SK-N-SH (cell line): ENCODE data around the gene TAOK3. TPM values are rescaled to one million over a fixed set of nuclear protein-coding genes. Genes with fewer than 3 reads are reported as not detected.

Experiments
- CTCF ChIA-PET: fragments of 300-600, 350-600 bp; formaldehyde crosslinking; extraction: SDS; loops from one replicate; lab custom pipeline; 2021; lab: Yijun Ruan, JAX
- POLR2A ChIA-PET: fragments of 350-600 bp; sonication (Branson Sonifier 250); formaldehyde crosslinking; extraction: SDS; loops from one replicate; lab custom pipeline; 2020; ENCODE audit warnings: antibody characterized with exemption, inconsistent platforms; lab: Yijun Ruan, JAX
- DNase-seq: peaks from one replicate; pipeline ENCODE4 v3.0.0; 2012
- H2AFZ ChIP-seq: fragments of 200-600 bp; sonication (generic); 2 replicates; pipeline ENCODE4 v1.8.1; 2016; ENCODE audit warnings: antibody characterized with exemption, mild to moderate bottlenecking, low read depth
- H3F3A ChIP-seq: fragments of 200-600 bp; sonication (generic); replicated peaks from 2 replicates; pipeline ENCODE3; 2016; ENCODE audit warnings: antibody characterized with exemption, mild to moderate bottlenecking; ENCODE audit not compliant: insufficient read depth
- H3K27ac ChIP-seq, 2 experiments: fragments of 200-500 bp in 1 of 2; fragments of 200-600 bp in 1 of 2; sonication (Bioruptor generic) in 1 of 2; sonication (generic), shearing (Covaris generic) in 1 of 2; 2 replicates each; pipeline versions ENCODE4 v1.5.1 to v1.6.1; 2014 to 2016; ENCODE audit warnings: low read depth in 2 of 2, inconsistent platforms in 1 of 2, low read length in 1 of 2, mild to moderate bottlenecking in 1 of 2, mixed read lengths in 1 of 2
- H3K27me3 ChIP-seq: fragments of 200-600 bp; sonication (generic), shearing (Covaris generic); 2 replicates; pipeline ENCODE4 v1.6.1; 2016; ENCODE audit warnings: mixed run types; ENCODE audit not compliant: insufficient read depth
- H3K36me3 ChIP-seq, 2 experiments: fragments of 200-500 bp in 1 of 2; fragments of 200-600 bp in 1 of 2; sonication (Bioruptor generic) in 1 of 2; sonication (generic) in 1 of 2; replicated peaks in 1 of 2; 2 replicates each; pipeline versions ENCODE3 to v1.5.1; 2014 to 2016; ENCODE audit warnings: low read length in 1 of 2, mild to moderate bottlenecking in 1 of 2; ENCODE audit not compliant: insufficient read depth in 2 of 2, control insufficient read depth in 1 of 2
- H3K4me1 ChIP-seq, 2 experiments: fragments of 200-500 bp in 1 of 2; fragments of 200-600 bp in 1 of 2; sonication (Bioruptor generic) in 1 of 2; sonication (generic), shearing (Covaris generic) in 1 of 2; 2 replicates each; pipeline versions ENCODE4 v1.5.1 to v1.6.1; 2014 to 2016; ENCODE audit warnings: low read depth in 1 of 2, low read length in 1 of 2, mixed run types in 1 of 2; ENCODE audit not compliant: insufficient read depth in 2 of 2, control insufficient read depth in 1 of 2
- H3K4me2 ChIP-seq: fragments of 200-600 bp; sonication (generic), shearing (Covaris generic); 2 replicates; pipeline ENCODE4 v1.6.1; 2017; ENCODE audit warnings: mixed run types
- H3K4me3 ChIP-seq, 2 experiments: fragments of 200-500 bp in 1 of 2; fragments of 200-600 bp in 1 of 2; sonication (Bioruptor generic) in 1 of 2; sonication (generic), shearing (Covaris generic) in 1 of 2; 2 replicates each; pipeline versions ENCODE4 v1.5.1 to v1.8.1; 2014 to 2016; ENCODE audit warnings: low read depth in 2 of 2, inconsistent platforms in 1 of 2, low read length in 1 of 2, mild to moderate bottlenecking in 1 of 2, mixed read lengths in 1 of 2, moderate library complexity in 1 of 2
- H3K79me2 ChIP-seq: fragments of 200-600 bp; sonication (generic); 2 replicates; pipeline ENCODE4 v1.8.1; 2017; ENCODE audit warnings: mild to moderate bottlenecking; ENCODE audit not compliant: insufficient read depth
- H3K9ac ChIP-seq: fragments of 200-600 bp; sonication (generic); 2 replicates; pipeline ENCODE4 v1.6.1; 2017; ENCODE audit warnings: mixed run types
- H3K9me2 ChIP-seq: fragments of 200-600 bp; sonication (generic); 2 replicates; pipeline ENCODE4 v1.6.1; 2017; ENCODE audit warnings: mixed run types
- H3K9me3 ChIP-seq: fragments of 200-600 bp; sonication (generic); 2 replicates; pipeline ENCODE4 v1.6.1; 2017; ENCODE audit warnings: mixed run types, mild to moderate bottlenecking, moderate library complexity
- H4K20me1 ChIP-seq: fragments of 200-600 bp; sonication (generic); 2 replicates; pipeline ENCODE4 v1.6.1; 2017; ENCODE audit warnings: mild to moderate bottlenecking, mixed run types; ENCODE audit not compliant: insufficient read depth
- CHD2 ChIP-seq: fragments of 150-350 bp; IDR thresholded peaks from 2 replicates; pipeline ENCODE4 v1.6.1; 2018; ENCODE audit warnings: low read length; ENCODE audit not compliant: partially characterized antibody
- EP300 ChIP-seq, 2 experiments: IDR thresholded peaks; 2 replicates each; pipeline versions ENCODE4 v1.4.0 to v1.6.1; 2012; ENCODE audit warnings: borderline replicate concordance in 1 of 2, low read depth in 1 of 2, low read length in 1 of 2
- EZH2phosphoT487 ChIP-seq: fragments of 200-600 bp; sonication (generic); IDR thresholded peaks from 2 replicates; pipeline ENCODE4 v1.6.1; 2017; ENCODE audit warnings: low read depth, mixed run types, mild to moderate bottlenecking, antibody characterized with exemption, moderate library complexity, borderline replicate concordance
- FOSL2 ChIP-seq: IDR thresholded peaks from 2 replicates; pipeline ENCODE4 v1.4.0; 2012; ENCODE audit warnings: low read depth, mild to moderate bottlenecking, moderate library complexity, borderline replicate concordance
- GATA2 ChIP-seq: sonication (generic); formaldehyde crosslinking; IDR thresholded peaks from 2 replicates; pipeline ENCODE4 v1.5.0; 2020; ENCODE audit warnings: mild to moderate bottlenecking, missing genetic modification reagents
- IRF3 ChIP-seq: fragments of 150-350 bp; IDR thresholded peaks from 2 replicates; pipeline ENCODE4 v1.6.1; 2016; ENCODE audit warnings: mild to moderate bottlenecking, low read depth, low read length
- JUND ChIP-seq: IDR thresholded peaks from 2 replicates; pipeline ENCODE4 v1.4.0; 2012
- MAX ChIP-seq: IDR thresholded peaks from 2 replicates; pipeline ENCODE4 v1.4.0; 2012; ENCODE audit warnings: low read depth
- NFIC ChIP-seq: IDR thresholded peaks from 2 replicates; pipeline ENCODE4 v1.4.0; 2012; ENCODE audit warnings: borderline replicate concordance
- NRF1 ChIP-seq: IDR thresholded peaks from 2 replicates; pipeline ENCODE4 v1.6.1; 2012; ENCODE audit warnings: low read depth, mild to moderate bottlenecking, low read length
- PBX3 ChIP-seq: IDR thresholded peaks from 2 replicates; pipeline ENCODE4; 2012
- POLR2AphosphoS5 ChIP-seq: IDR thresholded peaks from 2 replicates; pipeline ENCODE4 v1.6.1; 2012; ENCODE audit warnings: low read depth, low read length
- RAD21 ChIP-seq: IDR thresholded peaks from 2 replicates; pipeline ENCODE4 v1.6.1; 2012; ENCODE audit warnings: mild to moderate bottlenecking, low read length
- REST ChIP-seq: IDR thresholded peaks from 2 replicates; pipeline ENCODE4 v1.6.1; 2012; ENCODE audit warnings: mild to moderate bottlenecking, low read depth, low read length, moderate library complexity
- RXRA ChIP-seq: IDR thresholded peaks from 2 replicates; pipeline ENCODE4 v1.4.0; 2012; ENCODE audit warnings: low read depth, mild to moderate bottlenecking, borderline replicate concordance
- TCF12 ChIP-seq: IDR thresholded peaks from 2 replicates; pipeline ENCODE4 v1.4.0; 2012
- USF1 ChIP-seq: IDR thresholded peaks from 2 replicates; pipeline ENCODE4 v1.4.0; 2012; ENCODE audit warnings: low read depth, borderline replicate concordance
- YY1 ChIP-seq: IDR thresholded peaks from 2 replicates; pipeline ENCODE4 v1.4.0; 2012; ENCODE audit warnings: low read depth, mild to moderate bottlenecking
- ZBTB33 ChIP-seq: IDR thresholded peaks from 2 replicates; pipeline ENCODE4 v1.4.0; 2012; ENCODE audit warnings: low read depth, borderline replicate concordance
- WGBS: methylation state at CpG from one replicate; pipeline ENCODE4 v1.1.6; 2017; ENCODE audit warnings: low lambda C conversion rate; 5-methylcytosine and 5-hydroxymethylcytosine counted together
- polyA plus RNA-seq, 3 experiments: library from polyadenylated mRNA; depleted of rRNA; stranded (reverse); fragments of >200 nt; gene quantifications; 2 replicates each; pipeline ENCODE4 v1.2.3, GENCODE V29; 2012

TAOK3 gene
- polyA plus RNA-seq, 1 of the 3 experiments (the other 2 are of a cell fraction): 18.1 TPM

- no peaks in the 10 kb centered on the region for H3K36me3 ChIP-seq
- peak overlapping the region in 1 of 2 experiments; percentile 36; a peak in 1 of 4 replicates for H3K4me3 ChIP-seq
- peak overlapping the region; percentile 51 to 96 for H3K27ac ChIP-seq
- H3F3A ChIP-seq: peaks cover 57% of the 10 kb centered on the region
- no peak overlapping the region for H2AFZ ChIP-seq
- H4K20me1 ChIP-seq: no peaks in the 10 kb centered on the region
- peaks cover 4 to 37% of the 10 kb centered on the region in 2 experiments; a peak in 3 of 4 replicates for H3K4me1 ChIP-seq
- DNase-seq: no peak
- POLR2A ChIA-PET: no interaction called here
- peak overlapping the region; percentile 28; the same call in 1 of the 2 replicates for H3K9ac ChIP-seq
- peaks cover 72% of the 10 kb centered on the region for H3K79me2 ChIP-seq
- CTCF ChIA-PET: interaction anchor here (1.0 kb wide), 1 partner anchor 10 kb away, joined by 3 read pairs; no protein-coding TSS in a partner anchor
- H3K4me2 ChIP-seq: peak overlapping the region; percentile 46
- no peak for TF ChIP-seq USF1
- TF ChIP-seq TCF12: no peak; the same call in 1 of the 2 replicates
- TF ChIP-seq POLR2AphosphoS5: no peak
- TF ChIP-seq NFIC: no peak
- TF ChIP-seq EP300 (IDR thresholded peaks at IDR 0.05; ENCODE audit: borderline replicate concordance in 1 of 2, low read depth in 1 of 2, low read length in 1 of 2): 0 out of 4 replicates have a peak, but pooled peaks of 1 of the 2 experiments have one; percentile 0
- TF ChIP-seq, all 33 proteins: peak for 1
- Histone ChIP-seq H3K9me2 (no peaks in the 10 kb centered on the region), H3K9me3 (no peaks in the 10 kb centered on the region), H3K27me3 (no peaks in the 10 kb centered on the region)
- 25% methylated on average over 5 of the region's 5 CpGs for WGBS
Observed at GRCh38 chr12:118361092-118361404, 11.7 kb downstream of the TAOK3 start.

- Histone ChIP-seq H3K27me3 (no peaks in the 10 kb centered on the region), H3K4me3 (no peak overlapping the region), H3K79me2 (peaks cover 73% of the 10 kb centered on the region), H3F3A (peaks cover 61% of the 10 kb centered on the region), H3K27ac (peak overlapping the region in 1 of 2 experiments; percentile 96; a peak in 1 of 4 replicates), H3K4me2 (no peak overlapping the region; the same call in 1 of the 2 replicates), H3K9ac (no peak overlapping the region), H4K20me1 (no peaks in the 10 kb centered on the region), H3K4me1 (peaks cover 4 to 43% of the 10 kb centered on the region in 2 experiments; a peak in 3 of 4 replicates), H3K36me3 (no peaks in the 10 kb centered on the region), H3K9me3 (no peaks in the 10 kb centered on the region), H3K9me2 (no peaks in the 10 kb centered on the region), H2AFZ (no peak overlapping the region)
- ChIA-PET POLR2A (interaction anchor here (1.0 kb wide), 1 partner anchor 16 kb away, joined by 3 read pairs; the partner anchor contains the start of gene SUDS3), CTCF (interaction anchor here (1.4 to 3.3 kb wide), 4 partner anchors 10 to 172 kb away, joined by 3 to 36 read pairs (median 4); partner anchors contain the start of gene SUDS3)
- no peak for DNase-seq
- 95% methylated on average over 4 of the region's 4 CpGs for WGBS
- TF ChIP-seq JUND: no peak
- no peak for TF ChIP-seq YY1
- TF ChIP-seq MAX: no peak
- TF ChIP-seq PBX3: no peak
- TF ChIP-seq GATA2 (CRISPR knock-in tag): no peak
- TF ChIP-seq RXRA: no peak
- TF ChIP-seq ZBTB33: no peak
- TF ChIP-seq REST: no peak
- TF ChIP-seq RAD21: no peak
- TF ChIP-seq CHD2: no peak
- TF ChIP-seq NRF1: no peak
- no peak for TF ChIP-seq EZH2phosphoT487
- no peak for TF ChIP-seq FOSL2
- no peak for TF ChIP-seq IRF3
Observed at GRCh38 chr12:118359541-118359915, 13.2 kb downstream of the TAOK3 start.
